HEK293T (cell line): ENCODE data around the gene C20orf144.

ENCODE experiments used
- CTCF ChIA-PET: fragments of 350-600 bp; formaldehyde crosslinking; extraction: SDS; loops from one replicate; lab custom pipeline; 2021; ENCODE audit warnings: antibody characterized with exemption, inconsistent platforms; lab: Yijun Ruan, JAX
- POLR2A ChIA-PET: fragments of 350-600 bp; formaldehyde crosslinking; extraction: SDS; loops from one replicate; lab custom pipeline; 2020; ENCODE audit warnings: antibody characterized with exemption, inconsistent platforms; lab: Yijun Ruan, JAX
- DNase-seq: peaks from one replicate; pipeline ENCODE4 v3.0.0; 2012; ENCODE audit warnings: mixed read lengths; ENCODE audit errors: extremely low spot score
- ARNT ChIP-seq: fragments of 450-650 bp; IDR thresholded peaks from 2 replicates; pipeline ENCODE4 v1.6.1; 2017; ENCODE audit warnings: mild to moderate bottlenecking
- BHLHE40 ChIP-seq: fragments of 450-650 bp; IDR thresholded peaks from 2 replicates; pipeline ENCODE4 v1.6.1; 2016; ENCODE audit warnings: mild to moderate bottlenecking, moderate library complexity, borderline replicate concordance
- CTBP1 ChIP-seq: fragments of 450-650 bp; IDR thresholded peaks from 2 replicates; pipeline ENCODE4 v1.6.1; 2016; ENCODE audit warnings: borderline replicate concordance
- ELF4 ChIP-seq: fragments of 450-650 bp; IDR thresholded peaks from 2 replicates; pipeline ENCODE4 v1.6.1; 2017; ENCODE audit warnings: antibody characterized with exemption
- FOXA1 ChIP-seq: fragments of 450-650 bp; IDR thresholded peaks from 2 replicates; pipeline ENCODE4 v1.6.1; 2016; ENCODE audit warnings: mild to moderate bottlenecking
- FOXK2 ChIP-seq: fragments of 450-650 bp; IDR thresholded peaks from 2 replicates; pipeline ENCODE4 v1.6.1; 2016; ENCODE audit warnings: mild to moderate bottlenecking
- FOXM1 ChIP-seq: fragments of 450-650 bp; IDR thresholded peaks from 2 replicates; pipeline ENCODE4 v1.6.1; 2017; ENCODE audit warnings: mild to moderate bottlenecking, borderline replicate concordance
- HDGF ChIP-seq: fragments of 450-650 bp; IDR thresholded peaks from 2 replicates; pipeline ENCODE4 v1.6.1; 2017; ENCODE audit warnings: antibody characterized with exemption, borderline replicate concordance
- L3MBTL2 ChIP-seq: fragments of 450-650 bp; conservative IDR thresholded peaks from 2 replicates; pipeline ENCODE4 v1.6.1; 2016; ENCODE audit warnings: mild to moderate bottlenecking
- LEF1 ChIP-seq: fragments of 450-650 bp; IDR thresholded peaks from 2 replicates; pipeline ENCODE4 v1.6.1; 2017; ENCODE audit warnings: mild to moderate bottlenecking, borderline replicate concordance
- NFRKB ChIP-seq: fragments of 450-650 bp; IDR thresholded peaks from 2 replicates; pipeline ENCODE4 v1.6.1; 2016; ENCODE audit warnings: mild to moderate bottlenecking, moderate library complexity
- PKNOX1 ChIP-seq: fragments of 450-650 bp; IDR thresholded peaks from 2 replicates; pipeline ENCODE4 v1.6.1; 2016
- SP1 ChIP-seq: fragments of 450-650 bp; IDR thresholded peaks from 2 replicates; pipeline ENCODE4 v1.6.1; 2017
- SUZ12 ChIP-seq: fragments of 450-650 bp; IDR thresholded peaks from 2 replicates; pipeline ENCODE4 v1.6.1; 2016; ENCODE audit warnings: mild to moderate bottlenecking
- TARDBP ChIP-seq: fragments of 450-650 bp; IDR thresholded peaks from 2 replicates; pipeline ENCODE4 v1.6.1; 2016
- ZNF384 ChIP-seq: fragments of 450-650 bp; IDR thresholded peaks from 2 replicates; pipeline ENCODE4 v1.6.1; 2016

The C20orf144 gene

GRCh38 chr20:33673114-33673409 is 10.9 kb downstream of the C20orf144 start:
- ChIA-PET POLR2A (interaction anchor here (0.8 to 2.1 kb wide), 2 partner anchors 9 to 12 kb away, joined by 3 to 8 read pairs; no protein-coding TSS in a partner anchor), CTCF (no interaction called here)
- DNase-seq = no peak
- no peak for TF ChIP-seq LEF1
- TF ChIP-seq NFRKB = no peak
- TF ChIP-seq SUZ12 = no peak
- TF ChIP-seq FOXK2 = no peak
- no peak for TF ChIP-seq PKNOX1
- TF ChIP-seq SP1 = no peak
- TF ChIP-seq ARNT = no peak
- no peak for TF ChIP-seq BHLHE40
- TF ChIP-seq CTBP1 = no peak
- TF ChIP-seq HDGF = no peak
- TF ChIP-seq FOXA1 = no peak
- TF ChIP-seq ZNF384 = no peak
- TF ChIP-seq FOXM1 = no peak
- no peak for TF ChIP-seq L3MBTL2
- no peak for TF ChIP-seq ELF4
- TF ChIP-seq TARDBP = no peak

- ChIA-PET POLR2A (interaction anchor here (0.8 to 2.4 kb wide), 4 partner anchors 10 to 13 kb away, joined by 3 to 20 read pairs (median 6); partner anchors contain the start of gene E2F1), CTCF (no interaction called here)
- TF ChIP-seq ZNF384 (no peak), HDGF (no peak), NFRKB (no peak), CTBP1 (no peak), FOXM1 (no peak), SP1 (no peak), SUZ12 (no peak), ELF4 (no peak), BHLHE40 (no peak), L3MBTL2 (no peak), FOXK2 (no peak)
- no peak for DNase-seq
Observed at GRCh38 chr20:33673410-33674293, 11.5 kb downstream of the C20orf144 start.

- ChIA-PET POLR2A (interaction anchor here (0.9 to 2.4 kb wide), 6 partner anchors 10 to 273 kb away, joined by 3 to 20 read pairs (median 4); partner anchors contain the start of genes CDK5RAP1, E2F1 and PXMP4), CTCF (interaction anchor here (0.6 kb wide), 1 partner anchor 806 kb away, joined by 3 read pairs; no protein-coding TSS in a partner anchor)
- DNase-seq = peak; percentile 90
- TF ChIP-seq BHLHE40 = no peak
Observed at GRCh38 chr20:33674294-33675135, 12.4 kb downstream of the C20orf144 start, which contains the start of gene NECAB3. NECAB3 (minus strand) TSS chr20:33674428; CDS start chr20:33674352, 76 bp downstream.

GRCh38 chr20:33675136-33675959 is 13.2 kb downstream of the C20orf144 start:
- TF ChIP-seq NFRKB (no peak), SUZ12 (no peak), FOXA1 (no peak), PKNOX1 (no peak), FOXM1 (no peak), BHLHE40 (no peak), TARDBP (no peak), ZNF384 (no peak), FOXK2 (no peak), HDGF (no peak), ELF4 (no peak), ARNT (no peak), CTBP1 (no peak), L3MBTL2 (no peak), LEF1 (no peak), SP1 (no peak)
- ChIA-PET POLR2A (interaction anchor here (0.9 to 2.4 kb wide), 5 partner anchors 9 to 274 kb away, joined by 3 to 20 read pairs (median 4); partner anchors contain the start of genes CDK5RAP1 and PXMP4), CTCF (interaction anchor here (0.6 kb wide), 1 partner anchor 807 kb away, joined by 3 read pairs; no protein-coding TSS in a partner anchor)
- DNase-seq = no peak

- ChIA-PET CTCF (no interaction called here), POLR2A (interaction anchor here (1.4 to 2.4 kb wide), 3 partner anchors 9 to 28 kb away, joined by 4 to 20 read pairs (median 13); no protein-coding TSS in a partner anchor)
- TF ChIP-seq HDGF (no peak), PKNOX1 (no peak), SUZ12 (no peak), FOXM1 (no peak), FOXK2 (no peak), LEF1 (no peak), ELF4 (no peak), TARDBP (no peak), FOXA1 (no peak), NFRKB (no peak), ARNT (no peak), CTBP1 (no peak), ZNF384 (no peak), L3MBTL2 (no peak)
- no peak for DNase-seq
Observed at GRCh38 chr20:33676121-33676520, 14.0 kb downstream of the C20orf144 start.
